PC-9 (cell line): Measurements from ENCODE around the gene CACNA1G. TPM values are rescaled to one million over a fixed set of nuclear protein-coding genes. Genes with fewer than 3 reads are reported as not detected.

ENCODE experiments used
- BruUV-seq: library from RNA; stranded (reverse); fragments of 400-500 nt; replicated peaks from 2 replicates; lab custom pipeline; 2021; lab: Mats Ljungman, UMichigan
- CTCF ChIA-PET: fragments of 300-600 bp; sonication (Branson Sonifier 250); formaldehyde crosslinking; loops from one replicate; lab custom pipeline; 2022; ENCODE audit warnings: antibody characterized with exemption; lab: Charles Lee
- POLR2A ChIA-PET: fragments of 300-600 bp; sonication (Branson Sonifier 250); formaldehyde crosslinking; loops from one replicate; lab custom pipeline; 2022; ENCODE audit warnings: antibody characterized with exemption; ENCODE audit not compliant: unreplicated experiment; lab: Charles Lee
- DNase-seq, 2 experiments: peaks; one replicate each; pipeline versions ENCODE4 v3.0.0 to v3.0.0-alpha.2; 2015 to 2022; ENCODE audit warnings: mixed read lengths in 1 of 2
- H2AFZ ChIP-seq: fragments of 200-600 bp; sonication (generic); 2 replicates; pipeline ENCODE4 v1.8.1; 2017; ENCODE audit warnings: antibody characterized with exemption
- H3F3A ChIP-seq: fragments of 200-600 bp; sonication (generic); 2 replicates; pipeline ENCODE4 v1.8.1; 2017; ENCODE audit warnings: antibody characterized with exemption, mild to moderate bottlenecking, low read depth; ENCODE audit not compliant: insufficient read depth
- H3K27ac ChIP-seq: fragments of 200-600 bp; sonication (generic); 2 replicates; pipeline ENCODE4 v1.6.1; 2016; ENCODE audit warnings: mixed run types
- H3K27me3 ChIP-seq: fragments of 200-600 bp; sonication (generic); 2 replicates; pipeline ENCODE4 v1.6.1; 2016; ENCODE audit warnings: low read depth, mixed run types; ENCODE audit not compliant: insufficient read depth
- H3K36me3 ChIP-seq: fragments of 200-600 bp; sonication (generic); 2 replicates; pipeline ENCODE4 v1.6.1; 2016; ENCODE audit warnings: low read depth, mixed run types
- H3K4me1 ChIP-seq: fragments of 200-600 bp; sonication (generic); replicated peaks from 2 replicates; pipeline ENCODE4 v1.6.1; 2016; ENCODE audit warnings: mixed run types; ENCODE audit not compliant: insufficient read depth
- H3K4me2 ChIP-seq: fragments of 200-600 bp; sonication (generic); 2 replicates; pipeline ENCODE4 v1.6.1; 2017; ENCODE audit warnings: mixed run types
- H3K4me3 ChIP-seq: fragments of 200-600 bp; sonication (generic); 2 replicates; pipeline ENCODE4 v1.6.1; 2016; ENCODE audit warnings: mixed run types
- H3K79me2 ChIP-seq: fragments of 200-600 bp; sonication (generic); 2 replicates; pipeline ENCODE4 v1.6.1; 2017; ENCODE audit warnings: low read depth, mixed run types
- H3K9me2 ChIP-seq: fragments of 200-600 bp; sonication (generic); 2 replicates; pipeline ENCODE4 v1.8.1; 2017; ENCODE audit warnings: mild to moderate bottlenecking; ENCODE audit not compliant: insufficient read depth
- H3K9me3 ChIP-seq: fragments of 200-600 bp; sonication (generic); 2 replicates; pipeline ENCODE4 v1.8.1; 2016; ENCODE audit warnings: low read depth; ENCODE audit not compliant: insufficient read depth
- H4K20me1 ChIP-seq: fragments of 200-600 bp; sonication (generic); 2 replicates; pipeline ENCODE4 v1.8.1; 2017; ENCODE audit not compliant: insufficient read depth
- EZH2 ChIP-seq: fragments of 200-600 bp; sonication (generic); IDR thresholded peaks from 2 replicates; pipeline ENCODE4 v1.8.0; 2017; ENCODE audit warnings: antibody characterized with exemption, low read depth
- intact Hi-C: fragments of 100-400 bp; cut with micrococcal nuclease; formaldehyde crosslinking; loops from one replicate; pipeline ENCODE4 v1.10.0; 2022; ENCODE audit not compliant: unreplicated experiment
- total RNA-seq: library from RNA; stranded (reverse); gene quantifications from 2 replicates; pipeline ENCODE4 v1.2.3, GENCODE V29; 2021
- TF ChIP-seq, protein P1 (sequence below): fragments of 200-600 bp; sonication (generic); conservative IDR thresholded peaks from 2 replicates; pipeline ENCODE4 v1.6.1; 2017; ENCODE audit warnings: mixed run types, antibody characterized with exemption, mild to moderate bottlenecking, moderate library complexity

Gene CACNA1G
- total RNA-seq, 1 experiment from 2014 or later, result 0.46 TPM

DNA sequence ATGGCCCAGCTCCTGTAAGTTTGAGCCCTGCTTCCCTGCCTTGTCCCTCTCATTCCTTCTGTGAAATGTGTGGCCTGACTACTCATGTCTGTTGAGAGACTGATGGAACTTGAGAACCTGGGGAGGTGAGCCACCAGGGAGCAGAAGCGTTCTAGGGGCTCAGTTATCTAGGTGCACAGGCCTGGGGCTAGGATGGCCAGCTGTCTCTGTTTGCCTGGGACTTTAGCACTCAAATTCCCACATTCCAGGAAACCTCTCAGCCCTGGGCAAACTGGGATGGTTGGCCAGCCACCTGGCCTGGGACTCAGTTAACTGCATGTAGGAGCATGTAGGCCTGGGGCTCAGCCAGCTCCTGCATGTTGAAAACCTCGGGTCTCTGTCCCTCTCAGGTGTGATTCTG is 37.3 kb upstream of the CACNA1G start:
- Histone ChIP-seq H3K9me2 (no peaks in the 10 kb centered on the region), H3K4me1 (peaks cover 9% of the 10 kb centered on the region), H3K4me2 (no peak overlapping the region), H3K79me2 (no peaks in the 10 kb centered on the region), H3K4me3 (no peak overlapping the region), H2AFZ (no peak overlapping the region), H4K20me1 (no peaks in the 10 kb centered on the region), H3K36me3 (no peaks in the 10 kb centered on the region), H3K27me3 (no peaks in the 10 kb centered on the region), H3K27ac (no peak overlapping the region), H3K9me3 (no peaks in the 10 kb centered on the region), H3F3A (peaks cover 14% of the 10 kb centered on the region)
- TF ChIP-seq EZH2, result no peak
- TF ChIP-seq, protein P1, sequence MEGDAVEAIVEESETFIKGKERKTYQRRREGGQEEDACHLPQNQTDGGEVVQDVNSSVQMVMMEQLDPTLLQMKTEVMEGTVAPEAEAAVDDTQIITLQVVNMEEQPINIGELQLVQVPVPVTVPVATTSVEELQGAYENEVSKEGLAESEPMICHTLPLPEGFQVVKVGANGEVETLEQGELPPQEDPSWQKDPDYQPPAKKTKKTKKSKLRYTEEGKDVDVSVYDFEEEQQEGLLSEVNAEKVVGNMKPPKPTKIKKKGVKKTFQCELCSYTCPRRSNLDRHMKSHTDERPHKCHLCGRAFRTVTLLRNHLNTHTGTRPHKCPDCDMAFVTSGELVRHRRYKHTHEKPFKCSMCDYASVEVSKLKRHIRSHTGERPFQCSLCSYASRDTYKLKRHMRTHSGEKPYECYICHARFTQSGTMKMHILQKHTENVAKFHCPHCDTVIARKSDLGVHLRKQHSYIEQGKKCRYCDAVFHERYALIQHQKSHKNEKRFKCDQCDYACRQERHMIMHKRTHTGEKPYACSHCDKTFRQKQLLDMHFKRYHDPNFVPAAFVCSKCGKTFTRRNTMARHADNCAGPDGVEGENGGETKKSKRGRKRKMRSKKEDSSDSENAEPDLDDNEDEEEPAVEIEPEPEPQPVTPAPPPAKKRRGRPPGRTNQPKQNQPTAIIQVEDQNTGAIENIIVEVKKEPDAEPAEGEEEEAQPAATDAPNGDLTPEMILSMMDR, result no peak
- CTCF ChIA-PET, result interaction anchor here (0.7 kb wide), 1 partner anchor 32 kb away, joined by 3 read pairs; no protein-coding TSS in a partner anchor
- no TSS peak for BruUV-seq
- no peak for DNase-seq
- intact Hi-C loops, result no loop called here
- POLR2A ChIA-PET, result no interaction called here

DNA sequence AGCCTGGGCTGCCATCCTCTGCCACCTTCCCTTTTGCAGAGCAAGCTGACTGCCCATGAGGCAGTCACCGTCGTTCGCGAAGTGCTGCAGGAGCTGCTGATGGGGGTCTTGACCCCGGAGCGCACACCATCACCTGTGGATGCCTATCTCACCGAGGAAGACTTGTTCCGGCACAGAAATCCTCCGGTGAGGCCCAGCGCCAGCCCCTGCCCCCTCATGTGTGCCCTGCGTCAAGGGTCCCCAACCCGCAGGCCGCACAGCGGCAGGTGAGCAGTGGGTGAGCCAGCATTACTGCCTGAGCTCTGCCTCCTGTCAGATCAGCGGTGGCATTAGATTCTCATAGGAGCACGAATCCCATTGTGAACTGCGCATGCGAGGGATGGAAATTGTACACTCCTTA is 35.7 kb upstream of the CACNA1G start:
- no peaks in the 10 kb centered on the region for H4K20me1 ChIP-seq
- H3K9me3 ChIP-seq, result no peaks in the 10 kb centered on the region
- POLR2A ChIA-PET, result no interaction called here
- no peak for DNase-seq
- intact Hi-C loops, result no loop called here
- CTCF ChIA-PET, result no interaction called here
- H3K79me2 ChIP-seq, result no peaks in the 10 kb centered on the region
- H3K27me3 ChIP-seq, result no peaks in the 10 kb centered on the region
- no peaks in the 10 kb centered on the region for H3K36me3 ChIP-seq
- H3K4me1 ChIP-seq, result peaks cover 1% of the 10 kb centered on the region; the same call in 1 of the 2 replicates
- H2AFZ ChIP-seq, result no peak overlapping the region
- TF ChIP-seq, protein P1, result no peak
- no peak for TF ChIP-seq EZH2
- H3K4me3 ChIP-seq, result no peak overlapping the region
- H3F3A ChIP-seq, result no peaks in the 10 kb centered on the region
- H3K27ac ChIP-seq, result no peak overlapping the region
- no peaks in the 10 kb centered on the region for H3K9me2 ChIP-seq
- BruUV-seq, result no TSS peak
- no peak overlapping the region for H3K4me2 ChIP-seq

DNA sequence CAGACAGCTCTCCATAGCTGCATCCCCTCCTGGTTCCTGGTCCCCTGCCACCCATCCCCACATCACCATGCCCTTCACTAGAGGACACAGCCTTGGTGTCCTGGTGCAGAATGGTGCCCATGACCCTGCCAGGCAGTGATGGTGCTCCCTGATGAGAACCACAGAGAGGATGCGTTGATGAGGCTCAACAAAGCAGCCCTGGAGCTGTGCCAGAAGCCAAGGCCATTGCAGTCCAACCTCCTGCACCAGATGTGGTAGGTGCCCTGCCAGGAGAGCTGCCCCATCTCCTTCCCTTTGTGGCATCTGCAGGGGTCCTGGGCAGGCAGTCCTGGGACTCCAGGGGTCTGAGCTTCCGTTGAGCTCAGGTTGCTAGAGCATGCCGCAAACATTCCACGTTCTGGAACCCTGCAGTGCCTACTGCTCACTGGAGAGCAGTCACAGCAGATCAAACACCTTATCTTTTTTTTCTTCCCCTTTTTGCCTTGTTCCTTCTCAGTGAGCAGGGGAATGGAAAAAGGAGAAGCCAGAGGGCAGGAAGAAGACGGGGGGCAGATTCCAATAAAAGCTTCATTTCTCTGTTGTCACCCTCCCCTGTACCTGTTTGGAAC is 33.3 kb upstream of the CACNA1G start:
- ChIA-PET POLR2A (no interaction called here), CTCF (interaction anchor here (0.6 kb wide), 1 partner anchor 49 kb away, joined by 12 read pairs; no protein-coding TSS in a partner anchor)
- peaks cover 12% of the 10 kb centered on the region; the same call in 1 of the 2 replicates for H3F3A ChIP-seq

More for the DNA sequence above, 33.3 kb upstream of the CACNA1G start:
- Histone ChIP-seq H3K9me3 (no peaks in the 10 kb centered on the region), H3K4me1 (peaks cover 15% of the 10 kb centered on the region), H3K9me2 (no peaks in the 10 kb centered on the region), H3K27ac (no peak overlapping the region), H3K4me3 (no peak overlapping the region), H3K79me2 (0 out of 2 replicates have a peak, but pooled peaks cover 4% of the 10 kb centered on the region), H3K27me3 (no peaks in the 10 kb centered on the region), H3K36me3 (no peaks in the 10 kb centered on the region), H2AFZ (no peak overlapping the region), H3K4me2 (no peak overlapping the region), H4K20me1 (no peaks in the 10 kb centered on the region)
- BruUV-seq, result no TSS peak
- no peak for DNase-seq
- intact Hi-C loops, result no loop called here
- TF ChIP-seq, protein P1, result no peak
- TF ChIP-seq EZH2, result no peak
